GM23338 (cell line): Measurements from ENCODE around the gene PLA2G1B.

Source experiments
- EZH2 ChIP-seq: fragments of 200-600 bp; sonication (generic); IDR thresholded peaks from one replicate; pipeline ENCODE4 v1.8.0; 2017; ENCODE audit warnings: antibody characterized with exemption, mild to moderate bottlenecking, low read depth; ENCODE audit not compliant: unreplicated experiment
- TF ChIP-seq, protein P1 (sequence below), 2 experiments: fragments of 200-600 bp in 1 of 2; sonication (generic) in 1 of 2; conservative IDR thresholded peaks; 2 replicates each; pipeline versions ENCODE4 v1.5.1 to v1.6.1; 2016 to 2017; ENCODE audit warnings: antibody characterized with exemption in 2 of 2, low read depth in 2 of 2, mild to moderate bottlenecking in 2 of 2, moderate library complexity in 1 of 2
- TF ChIP-seq, protein P2 (sequence below): IDR thresholded peaks from one replicate; pipeline ENCODE4 v1.6.1; 2018; ENCODE audit warnings: antibody characterized with exemption; ENCODE audit not compliant: unreplicated experiment

DNA sequence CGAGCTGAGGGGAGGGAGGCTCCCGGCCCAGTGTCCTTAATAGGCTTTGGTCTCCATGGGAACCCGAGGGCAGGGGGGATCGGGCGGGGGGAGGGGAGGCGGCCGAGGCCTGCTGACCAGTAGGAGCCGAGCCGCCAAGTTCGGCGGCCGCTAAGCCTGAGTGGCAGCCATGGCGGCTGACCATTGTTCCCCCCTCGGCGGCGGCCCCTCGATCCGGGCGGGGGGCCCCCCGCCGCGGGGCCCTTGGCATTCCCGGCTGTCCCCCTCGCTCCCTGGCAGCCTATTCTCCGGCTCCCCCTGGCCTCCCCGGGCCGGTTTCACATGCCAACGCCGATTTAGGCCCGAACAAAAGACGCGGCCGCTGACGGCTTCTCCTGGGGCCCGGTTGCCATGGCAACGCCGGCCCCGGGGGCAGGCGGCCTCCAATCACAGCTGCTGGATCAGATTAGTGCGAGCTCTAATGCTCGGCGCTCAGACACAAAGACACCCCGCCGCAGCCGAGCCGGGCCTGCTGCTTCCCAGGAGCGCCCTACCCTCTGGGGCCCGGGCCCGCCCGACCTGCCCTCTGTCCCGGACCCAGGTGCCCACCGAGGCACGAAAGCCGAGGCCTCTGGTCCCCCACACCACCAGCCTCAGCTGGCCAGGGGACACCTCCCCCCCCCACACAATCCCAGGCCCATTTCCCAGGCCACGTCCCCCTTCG lies 34.1 kb upstream of the PLA2G1B start:
- TF ChIP-seq, protein P1, sequence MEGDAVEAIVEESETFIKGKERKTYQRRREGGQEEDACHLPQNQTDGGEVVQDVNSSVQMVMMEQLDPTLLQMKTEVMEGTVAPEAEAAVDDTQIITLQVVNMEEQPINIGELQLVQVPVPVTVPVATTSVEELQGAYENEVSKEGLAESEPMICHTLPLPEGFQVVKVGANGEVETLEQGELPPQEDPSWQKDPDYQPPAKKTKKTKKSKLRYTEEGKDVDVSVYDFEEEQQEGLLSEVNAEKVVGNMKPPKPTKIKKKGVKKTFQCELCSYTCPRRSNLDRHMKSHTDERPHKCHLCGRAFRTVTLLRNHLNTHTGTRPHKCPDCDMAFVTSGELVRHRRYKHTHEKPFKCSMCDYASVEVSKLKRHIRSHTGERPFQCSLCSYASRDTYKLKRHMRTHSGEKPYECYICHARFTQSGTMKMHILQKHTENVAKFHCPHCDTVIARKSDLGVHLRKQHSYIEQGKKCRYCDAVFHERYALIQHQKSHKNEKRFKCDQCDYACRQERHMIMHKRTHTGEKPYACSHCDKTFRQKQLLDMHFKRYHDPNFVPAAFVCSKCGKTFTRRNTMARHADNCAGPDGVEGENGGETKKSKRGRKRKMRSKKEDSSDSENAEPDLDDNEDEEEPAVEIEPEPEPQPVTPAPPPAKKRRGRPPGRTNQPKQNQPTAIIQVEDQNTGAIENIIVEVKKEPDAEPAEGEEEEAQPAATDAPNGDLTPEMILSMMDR (conservative IDR thresholded peaks at IDR 0.05; ENCODE audit: low read depth in 2 of 2) = no peak
- TF ChIP-seq EZH2 = no peak
- TF ChIP-seq, protein P2, sequence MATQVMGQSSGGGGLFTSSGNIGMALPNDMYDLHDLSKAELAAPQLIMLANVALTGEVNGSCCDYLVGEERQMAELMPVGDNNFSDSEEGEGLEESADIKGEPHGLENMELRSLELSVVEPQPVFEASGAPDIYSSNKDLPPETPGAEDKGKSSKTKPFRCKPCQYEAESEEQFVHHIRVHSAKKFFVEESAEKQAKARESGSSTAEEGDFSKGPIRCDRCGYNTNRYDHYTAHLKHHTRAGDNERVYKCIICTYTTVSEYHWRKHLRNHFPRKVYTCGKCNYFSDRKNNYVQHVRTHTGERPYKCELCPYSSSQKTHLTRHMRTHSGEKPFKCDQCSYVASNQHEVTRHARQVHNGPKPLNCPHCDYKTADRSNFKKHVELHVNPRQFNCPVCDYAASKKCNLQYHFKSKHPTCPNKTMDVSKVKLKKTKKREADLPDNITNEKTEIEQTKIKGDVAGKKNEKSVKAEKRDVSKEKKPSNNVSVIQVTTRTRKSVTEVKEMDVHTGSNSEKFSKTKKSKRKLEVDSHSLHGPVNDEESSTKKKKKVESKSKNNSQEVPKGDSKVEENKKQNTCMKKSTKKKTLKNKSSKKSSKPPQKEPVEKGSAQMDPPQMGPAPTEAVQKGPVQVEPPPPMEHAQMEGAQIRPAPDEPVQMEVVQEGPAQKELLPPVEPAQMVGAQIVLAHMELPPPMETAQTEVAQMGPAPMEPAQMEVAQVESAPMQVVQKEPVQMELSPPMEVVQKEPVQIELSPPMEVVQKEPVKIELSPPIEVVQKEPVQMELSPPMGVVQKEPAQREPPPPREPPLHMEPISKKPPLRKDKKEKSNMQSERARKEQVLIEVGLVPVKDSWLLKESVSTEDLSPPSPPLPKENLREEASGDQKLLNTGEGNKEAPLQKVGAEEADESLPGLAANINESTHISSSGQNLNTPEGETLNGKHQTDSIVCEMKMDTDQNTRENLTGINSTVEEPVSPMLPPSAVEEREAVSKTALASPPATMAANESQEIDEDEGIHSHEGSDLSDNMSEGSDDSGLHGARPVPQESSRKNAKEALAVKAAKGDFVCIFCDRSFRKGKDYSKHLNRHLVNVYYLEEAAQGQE = no peak
